GM21723 (cell line): ENCODE results near the gene PLCG2.
"Not testable (repeated sequence)": the region's sequence is repeated elsewhere in the genome, so short reads cannot be mapped to it uniquely, and the experiment has no call there.

Experiments used
- ATAC-seq: cut with Tn5 transposase; IDR thresholded peaks from one replicate; pipeline ENCODE4 v1.9.1; 2021; ENCODE audit warnings: mild to moderate bottlenecking, moderate library complexity; ENCODE audit not compliant: unreplicated experiment

The PLCG2 gene

DNA sequence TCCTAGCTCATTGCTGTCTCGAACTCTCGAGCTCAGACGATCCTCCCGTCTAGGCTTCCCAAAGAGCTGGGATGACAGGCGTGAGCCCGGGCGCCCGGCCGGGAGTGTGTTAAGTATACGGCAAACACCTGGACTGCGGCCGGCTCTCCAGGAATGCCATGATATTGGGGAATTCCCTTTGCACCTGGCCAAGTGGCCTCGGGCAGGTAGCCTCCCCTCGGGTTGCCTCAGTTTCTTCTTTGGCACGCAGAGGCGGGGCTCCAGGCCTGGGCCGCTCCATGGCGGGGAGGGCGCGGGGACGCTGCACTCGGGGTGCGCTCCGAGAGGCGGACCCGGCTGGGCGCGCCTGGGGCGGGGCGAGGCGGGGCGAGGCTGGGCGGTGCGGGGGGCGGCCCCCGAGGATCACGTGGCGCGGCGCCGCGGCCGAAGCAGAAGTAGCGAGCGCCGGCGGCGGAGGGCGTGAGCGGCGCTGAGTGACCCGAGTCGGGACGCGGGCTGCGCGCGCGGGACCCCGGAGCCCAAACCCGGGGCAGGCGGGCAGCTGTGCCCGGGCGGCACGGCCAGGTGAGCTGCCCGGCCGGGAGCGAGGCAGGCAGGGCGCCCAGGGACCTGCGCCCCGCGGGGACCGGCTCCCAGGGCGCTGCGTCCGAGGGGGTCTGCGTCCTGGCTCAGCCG is at the start of gene PLCG2:
Gene PLCG2 (plus strand): TSS at position 431 of the 675 bp plus-strand sequence. CDS start 6,699 bp downstream, outside the sequence.
- ATAC-seq, result peak; percentile 85

DNA sequence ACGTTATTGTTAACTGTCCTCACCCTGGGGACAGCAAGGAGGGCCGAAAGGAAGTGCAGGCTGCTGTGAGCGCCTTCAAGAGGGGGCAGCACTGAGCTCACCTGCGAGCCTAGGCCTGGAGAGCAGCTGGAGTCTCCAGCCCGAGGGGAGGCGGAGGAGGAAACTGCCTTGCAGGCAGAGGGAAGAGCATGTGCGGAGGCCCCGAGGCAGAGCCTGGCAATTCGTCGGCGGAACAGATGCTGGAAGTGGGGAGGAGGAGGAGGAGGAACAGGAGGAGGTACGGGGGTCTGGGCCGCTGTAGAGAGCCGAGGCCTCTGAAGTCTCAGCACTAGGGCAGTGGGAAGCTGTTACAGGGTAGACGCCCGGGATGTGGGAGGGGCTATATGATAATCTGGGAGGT is 49.6 kb upstream of the PLCG2 start:
- no peak for ATAC-seq

DNA sequence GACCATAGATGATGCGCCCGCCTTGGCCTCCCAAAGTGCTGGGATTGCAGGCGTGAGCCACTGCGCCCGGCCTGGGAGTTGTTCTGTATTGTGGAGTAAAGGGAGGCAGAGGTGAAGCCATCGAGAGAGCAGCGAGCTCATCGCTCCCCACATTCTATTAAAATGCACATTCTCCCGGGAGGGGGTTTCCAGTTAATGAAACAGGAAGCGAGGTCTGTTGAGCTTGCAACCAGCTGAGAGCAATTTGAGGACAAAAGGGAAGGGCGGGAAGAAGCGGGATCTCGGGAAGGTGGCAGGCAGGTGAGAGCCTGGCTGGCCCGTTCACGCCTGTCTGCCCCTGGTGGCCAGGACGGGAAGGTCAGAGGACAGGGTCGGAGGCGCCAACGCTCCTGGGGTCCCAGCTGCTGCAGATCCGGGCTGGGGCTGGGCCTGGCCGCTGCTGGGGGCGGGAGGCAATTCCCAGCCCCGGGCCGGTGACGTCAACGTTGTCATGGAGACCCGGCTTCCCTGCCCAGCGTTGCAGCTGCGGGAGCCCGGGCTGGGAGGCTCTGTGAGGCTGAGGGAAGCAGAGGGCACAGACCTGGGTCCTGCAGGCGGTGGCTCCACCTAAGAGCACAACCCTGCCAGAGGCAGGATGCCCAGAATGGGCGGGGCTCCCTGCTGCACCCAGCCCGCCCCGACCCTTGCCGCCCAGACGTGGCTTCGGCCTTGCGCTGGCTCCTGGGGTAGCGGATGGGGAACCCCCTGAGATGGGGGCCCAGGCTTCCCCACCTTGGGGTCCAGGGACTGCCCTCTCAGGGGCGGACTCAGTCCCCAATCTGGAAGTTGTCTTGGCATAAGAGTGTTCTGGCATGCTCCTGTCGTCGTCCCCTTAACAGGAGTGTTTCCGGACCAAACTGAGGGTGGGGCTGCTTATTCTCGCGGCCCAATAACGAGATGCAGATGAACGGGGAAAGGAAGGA is 48.7 kb upstream of the PLCG2 start:
- ATAC-seq, result peak; percentile 70

DNA sequence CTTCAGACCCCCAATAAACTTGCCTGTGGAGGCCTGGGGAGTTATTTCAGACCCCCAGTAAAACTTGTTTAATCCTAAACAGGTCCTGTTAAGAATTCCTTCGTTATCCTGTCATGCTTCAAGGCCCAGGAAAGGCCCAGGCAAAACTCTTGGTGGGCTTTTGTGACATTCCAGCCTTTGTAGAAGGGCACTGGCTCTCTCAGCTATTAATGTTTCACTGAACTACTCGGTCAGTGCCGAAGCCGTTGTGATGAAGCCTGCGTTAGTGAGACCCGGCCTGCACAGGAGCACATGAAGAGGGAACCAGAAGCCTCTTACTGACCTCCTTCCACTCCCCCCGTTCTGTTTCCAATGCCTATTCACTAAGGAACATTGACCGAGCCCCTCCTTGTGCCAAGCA is 47.4 kb upstream of the PLCG2 start:
- ATAC-seq, result no peak

DNA sequence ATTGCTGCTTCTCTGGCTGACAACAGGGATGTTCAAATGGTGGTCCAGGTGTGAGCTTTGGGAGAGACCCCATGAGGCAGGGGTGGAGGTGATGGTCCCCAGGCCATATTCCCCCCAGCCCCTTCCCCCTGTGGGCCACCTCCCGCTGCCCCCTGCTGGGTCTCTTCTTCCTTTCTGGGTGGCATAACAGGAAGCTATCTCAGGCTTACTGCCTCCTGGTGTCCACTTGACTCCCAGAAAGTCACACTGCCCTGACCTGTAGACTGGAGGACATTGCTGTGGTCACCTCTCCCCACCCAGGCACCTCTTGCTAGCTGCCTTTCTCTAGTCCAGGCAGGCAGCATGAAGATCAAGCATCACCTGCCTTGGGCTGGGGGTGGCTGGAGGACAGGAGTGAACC is 46.4 kb upstream of the PLCG2 start:
- ATAC-seq, result no peak

DNA sequence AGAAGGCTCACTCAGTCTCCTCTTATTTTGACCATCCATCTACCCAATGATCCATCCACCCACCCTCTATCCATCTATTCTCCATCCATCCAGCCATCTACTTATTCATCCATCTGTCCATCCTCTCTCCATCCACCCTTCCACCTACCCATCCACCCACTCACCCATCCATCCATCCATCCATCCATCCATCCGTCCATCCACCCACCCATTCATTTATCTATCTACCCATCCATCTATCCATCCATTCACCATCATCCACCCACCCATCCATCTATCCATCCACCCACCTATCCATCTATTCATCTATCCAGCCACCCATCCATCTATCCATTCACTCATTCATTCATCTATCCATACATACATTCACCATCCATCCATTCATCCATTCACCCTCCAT is 45.8 kb upstream of the PLCG2 start:
- ATAC-seq, result no peak

DNA sequence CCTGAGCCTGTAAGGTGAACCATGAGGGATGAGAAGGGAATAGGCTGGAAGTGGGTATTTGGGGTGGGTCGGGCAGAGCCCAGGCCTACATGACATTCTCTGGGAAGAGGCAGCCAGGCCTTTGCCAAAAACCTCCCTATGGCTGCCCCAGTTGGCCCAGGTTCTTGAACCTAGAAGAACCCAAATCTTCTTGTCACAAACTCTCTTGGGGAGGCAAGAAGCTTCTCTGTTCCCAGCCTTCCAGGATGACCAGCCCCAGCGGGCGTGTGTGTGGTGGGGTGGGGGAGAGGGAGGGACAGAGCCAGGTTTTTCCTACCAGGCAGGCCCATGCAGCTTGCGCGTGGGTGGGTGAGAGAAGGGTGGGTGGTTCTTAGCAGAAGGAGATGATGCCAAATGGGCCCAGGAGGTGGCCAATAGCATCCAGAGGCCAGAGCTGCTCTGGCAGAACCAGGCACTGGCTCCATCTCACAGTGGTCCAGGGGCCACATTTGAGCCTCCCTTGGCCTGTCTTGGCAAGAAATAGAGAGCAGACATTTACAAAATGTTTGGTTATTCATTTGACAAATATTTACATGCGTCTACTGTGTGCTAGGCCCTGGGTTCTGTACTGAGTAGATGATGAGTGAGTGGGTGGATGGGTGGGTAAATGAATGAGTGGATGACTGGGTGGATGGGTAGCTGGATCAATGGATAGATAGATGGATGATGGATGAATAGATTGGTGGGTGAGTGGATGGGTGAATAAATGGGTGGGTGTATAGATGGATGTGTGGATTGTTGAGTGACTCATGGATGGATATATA is 44.3 kb upstream of the PLCG2 start:
- no peak for ATAC-seq

DNA sequence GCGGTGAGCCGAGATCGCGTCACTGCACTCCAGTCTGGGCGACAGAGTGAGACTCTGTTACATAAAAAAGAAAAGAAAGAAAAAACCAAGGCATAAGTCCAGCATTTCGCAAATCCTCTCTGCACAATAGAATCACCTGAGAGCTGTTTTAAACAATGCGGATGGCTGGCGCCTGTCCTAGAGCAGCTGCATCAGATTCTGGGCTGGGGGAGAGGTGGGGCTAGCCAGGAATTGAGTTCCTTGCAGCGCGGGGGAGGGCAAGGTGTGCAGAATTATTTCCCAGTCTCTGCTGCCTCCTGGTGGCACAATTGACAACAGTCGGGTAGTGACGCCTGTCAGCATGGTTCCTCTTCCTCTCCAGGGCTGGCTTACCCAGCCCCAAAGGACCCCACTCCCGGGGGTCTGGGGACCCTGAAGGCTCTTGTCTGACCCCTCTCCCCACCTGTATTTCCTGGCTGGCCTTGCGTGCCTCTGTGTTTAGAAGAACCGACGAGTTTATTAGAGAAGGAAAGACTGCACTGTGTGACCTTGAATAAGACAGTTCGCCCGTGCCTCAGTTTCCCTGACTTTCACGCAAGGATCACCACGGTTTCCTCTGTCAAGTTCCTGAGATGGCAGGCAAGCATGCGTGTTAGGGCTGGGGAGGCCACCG is 41.1 kb upstream of the PLCG2 start:
- ATAC-seq, result peak; percentile 58

DNA sequence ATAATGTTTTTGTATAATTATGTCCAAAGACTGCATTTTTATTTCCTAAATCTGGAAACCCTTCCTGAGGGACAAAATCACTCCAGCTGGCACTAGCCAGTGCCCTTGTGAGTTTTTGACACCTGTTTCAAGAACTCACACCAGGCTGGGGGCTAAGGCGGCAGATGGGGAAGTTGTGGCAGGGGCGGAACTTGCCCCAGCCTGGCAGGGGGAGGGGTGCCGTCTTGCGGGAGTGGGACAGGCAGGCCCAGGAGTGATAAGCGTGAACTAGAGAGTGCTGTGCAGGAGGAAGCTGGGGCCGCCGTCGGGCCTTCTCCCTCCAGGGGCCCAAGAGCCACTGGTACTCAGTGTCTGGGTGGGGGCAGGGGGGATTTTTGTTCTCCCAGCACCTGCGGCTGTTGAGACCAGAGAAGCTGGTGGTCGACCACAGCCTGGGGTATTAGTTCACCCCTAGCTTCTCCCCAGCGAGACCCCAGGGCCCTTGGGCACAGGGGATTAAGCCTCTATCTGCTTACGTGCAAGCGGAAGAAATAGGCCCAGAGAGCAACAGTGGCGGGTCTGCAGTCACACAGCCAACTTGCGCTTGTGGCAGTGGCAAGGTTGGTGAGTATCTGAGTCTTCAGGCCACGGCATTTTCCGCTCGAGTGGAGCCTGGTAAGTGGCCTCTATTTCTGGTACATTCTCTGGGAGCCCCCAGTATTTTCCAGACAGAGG is 40.2 kb upstream of the PLCG2 start:
- ATAC-seq, result peak; percentile 26

DNA sequence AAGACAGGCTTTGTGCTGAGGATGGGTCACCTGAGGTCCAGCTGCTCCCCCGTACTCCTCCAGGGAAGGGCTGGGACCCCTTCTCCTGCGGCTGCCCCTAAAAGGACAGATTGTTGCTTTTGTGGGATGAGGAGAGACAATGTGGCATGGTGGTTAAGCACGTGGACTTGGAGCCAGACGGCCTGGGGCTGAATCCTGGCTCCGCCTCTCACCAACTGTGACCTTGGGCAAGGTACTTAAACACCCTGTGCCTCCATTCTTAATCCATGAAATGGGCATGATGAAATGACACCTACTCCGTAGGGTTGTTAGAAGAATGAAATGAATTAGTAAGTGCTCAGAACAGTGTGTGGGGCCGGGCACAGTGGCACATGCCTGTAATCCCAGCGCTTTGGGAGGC is 39.6 kb upstream of the PLCG2 start:
- no peak for ATAC-seq

DNA sequence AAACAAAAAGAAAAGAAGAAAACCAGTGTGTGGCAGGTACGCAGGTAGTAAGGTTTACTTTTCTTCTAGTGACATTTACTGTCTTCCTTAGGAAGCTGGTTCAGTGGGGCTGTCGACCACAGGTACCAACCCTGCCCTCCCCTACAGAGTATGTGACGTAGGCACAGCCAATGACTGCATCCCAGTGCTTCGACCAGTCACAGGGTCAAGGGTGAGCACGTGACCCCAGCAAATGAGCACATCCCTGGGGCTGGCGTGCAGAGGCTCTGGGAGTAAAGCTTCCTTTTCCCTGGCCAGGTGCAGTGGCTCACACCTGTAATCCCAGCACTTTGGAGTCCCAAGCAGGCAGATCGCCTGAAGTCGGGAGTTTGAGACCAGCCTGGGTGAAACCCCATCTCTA is 38.9 kb upstream of the PLCG2 start:
- peak; percentile 73 for ATAC-seq

DNA sequence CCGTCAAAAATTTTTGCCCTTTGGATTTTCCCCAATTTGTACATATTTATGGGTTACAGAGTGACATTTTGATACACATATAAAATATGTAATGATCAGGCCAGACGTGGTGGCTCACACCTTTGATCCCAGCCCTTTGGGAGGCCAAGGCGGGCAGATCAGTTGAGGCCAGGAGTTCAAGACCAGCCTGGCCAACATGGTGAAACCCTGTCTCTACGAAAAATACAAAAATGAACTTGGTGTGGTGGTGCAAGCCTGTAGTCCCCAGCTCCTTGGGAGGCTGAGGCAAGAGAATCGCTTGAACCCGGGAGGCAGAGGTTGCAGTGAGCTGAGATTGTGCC is 37.7 kb upstream of the PLCG2 start:
- ATAC-seq, result not testable (repeated sequence)

DNA sequence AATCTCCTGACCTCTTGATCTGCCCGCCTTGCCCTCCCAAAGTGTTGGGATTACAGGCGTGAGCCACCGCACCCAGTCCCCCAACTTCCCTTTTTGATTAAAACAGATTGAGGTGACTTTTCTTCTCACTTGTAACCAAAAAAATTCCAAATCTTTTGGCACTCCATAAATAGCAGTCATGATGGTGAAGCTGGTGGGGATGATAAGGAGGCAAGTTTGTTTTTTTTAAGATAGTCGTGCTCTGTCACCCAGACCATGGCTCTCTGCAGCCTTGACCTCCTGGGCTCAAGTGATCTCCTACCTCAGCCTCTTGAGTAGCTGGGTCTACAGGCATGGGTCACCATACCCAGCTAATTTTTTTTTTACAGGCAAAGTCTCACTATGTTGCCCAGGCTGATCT is 34.7 kb upstream of the PLCG2 start:
- no peak for ATAC-seq

DNA sequence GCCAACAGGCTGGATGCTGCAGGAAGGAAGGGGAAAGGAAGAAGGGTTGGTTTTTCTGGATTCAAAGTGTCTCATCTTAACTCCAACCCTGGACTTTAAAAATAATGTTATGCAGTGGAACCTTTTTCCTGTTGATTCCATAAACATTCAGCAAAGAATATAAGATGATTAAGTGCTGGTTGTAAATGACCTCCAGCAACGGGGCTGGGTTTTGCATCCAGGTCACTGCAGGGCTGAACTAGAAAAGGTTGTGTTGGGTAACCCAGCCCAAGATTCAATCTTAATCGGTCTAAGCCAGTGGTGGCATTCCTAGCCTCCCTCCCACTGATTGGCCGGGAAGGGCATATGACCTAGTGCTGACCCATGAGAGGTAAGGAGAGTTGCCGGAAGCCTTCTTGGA is 34.2 kb upstream of the PLCG2 start:
- no peak for ATAC-seq

DNA sequence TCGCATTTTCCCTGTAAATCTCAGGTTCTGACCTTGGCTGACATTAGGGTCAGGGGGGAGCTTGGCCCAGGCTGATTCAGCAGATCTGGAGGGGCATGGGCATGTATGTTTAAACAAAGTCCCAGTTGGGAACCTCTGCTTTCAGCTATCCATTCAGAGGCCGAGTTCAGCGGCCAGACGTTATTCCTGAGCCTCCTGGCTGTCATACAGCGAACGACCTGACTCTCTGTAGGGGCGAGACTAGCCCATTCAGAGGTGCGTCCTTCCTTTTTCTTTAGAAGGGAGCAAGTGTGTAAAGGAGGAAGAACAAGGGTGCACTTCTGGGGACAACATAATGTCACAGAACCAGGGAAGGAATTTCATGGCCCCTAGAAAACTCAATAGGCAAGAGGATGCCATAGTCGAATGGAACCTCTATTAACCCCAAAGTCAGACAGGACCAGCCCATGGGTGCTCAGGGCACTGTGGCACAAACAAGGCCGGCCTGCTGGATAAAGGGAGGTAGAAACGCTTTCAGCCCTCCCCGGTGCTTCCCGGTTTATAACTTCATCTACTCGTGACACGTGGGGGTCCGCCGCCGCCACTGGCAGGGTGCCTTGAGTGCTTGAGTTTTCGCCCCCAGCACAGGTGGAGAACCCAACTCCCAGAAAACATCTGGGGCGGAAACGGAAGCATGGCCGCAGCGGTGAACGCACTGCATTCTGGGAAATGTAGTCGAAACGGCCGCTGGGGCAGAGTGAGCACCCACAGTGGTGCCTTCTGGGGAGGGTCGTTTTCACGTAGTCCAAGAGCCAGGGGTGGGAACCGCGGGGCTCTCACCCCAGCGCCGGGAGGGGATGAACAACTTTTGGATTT is 33.2 kb upstream of the PLCG2 start:
- peak; percentile 67 for ATAC-seq

DNA sequence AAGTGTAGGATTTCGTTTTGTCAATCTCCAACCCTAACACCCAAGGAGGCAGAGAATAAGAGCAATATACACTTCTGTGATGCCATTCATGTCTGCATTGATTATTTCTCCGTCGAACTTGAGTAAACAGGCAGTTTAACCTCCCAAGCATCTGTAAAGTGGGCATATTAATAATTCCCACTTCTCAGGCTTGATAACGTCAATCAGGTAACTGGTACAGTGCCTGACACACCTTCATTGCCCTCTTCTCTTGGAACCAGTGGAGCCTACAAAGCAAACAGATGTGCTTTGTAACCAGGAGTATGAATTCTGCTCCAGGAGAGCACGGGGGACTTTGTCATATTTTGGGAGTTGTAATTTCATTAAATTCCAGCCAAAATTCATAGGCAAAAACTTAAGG is 32.5 kb upstream of the PLCG2 start:
- no peak for ATAC-seq

DNA sequence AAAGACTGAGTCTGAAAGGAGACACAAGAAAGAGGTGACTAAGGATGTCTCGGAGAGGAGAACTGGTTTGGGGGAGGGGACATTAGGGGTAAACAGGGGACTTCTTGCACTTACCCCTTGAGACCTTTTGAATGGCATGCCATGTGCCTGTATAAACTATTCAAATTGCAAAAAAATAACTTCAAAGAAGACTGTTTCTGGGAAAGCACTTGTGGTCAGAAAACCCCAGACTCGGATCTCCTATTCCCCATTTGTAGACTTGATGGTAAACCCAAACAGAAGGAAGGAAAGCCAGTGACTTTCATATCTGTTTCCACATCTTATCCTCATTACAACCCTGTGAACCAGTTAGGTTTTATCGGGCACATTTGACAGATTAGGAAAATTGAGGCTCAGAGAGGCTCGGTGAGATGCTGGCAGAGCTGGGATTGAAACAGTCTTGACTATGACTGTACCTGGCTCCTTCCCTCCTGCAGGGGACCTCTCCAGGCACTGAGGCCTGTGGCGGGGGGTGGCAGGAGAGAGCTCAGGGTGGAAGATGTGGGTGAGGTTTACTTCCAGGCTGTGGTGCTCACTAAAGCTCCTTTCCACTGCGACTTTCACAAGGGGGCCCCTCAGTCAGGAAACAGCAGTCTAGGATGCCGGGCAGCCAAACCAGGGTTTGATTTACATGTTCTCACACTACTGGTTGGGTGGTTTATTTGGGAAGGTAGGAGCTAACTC is 30.5 kb upstream of the PLCG2 start:
- ATAC-seq, result no peak

DNA sequence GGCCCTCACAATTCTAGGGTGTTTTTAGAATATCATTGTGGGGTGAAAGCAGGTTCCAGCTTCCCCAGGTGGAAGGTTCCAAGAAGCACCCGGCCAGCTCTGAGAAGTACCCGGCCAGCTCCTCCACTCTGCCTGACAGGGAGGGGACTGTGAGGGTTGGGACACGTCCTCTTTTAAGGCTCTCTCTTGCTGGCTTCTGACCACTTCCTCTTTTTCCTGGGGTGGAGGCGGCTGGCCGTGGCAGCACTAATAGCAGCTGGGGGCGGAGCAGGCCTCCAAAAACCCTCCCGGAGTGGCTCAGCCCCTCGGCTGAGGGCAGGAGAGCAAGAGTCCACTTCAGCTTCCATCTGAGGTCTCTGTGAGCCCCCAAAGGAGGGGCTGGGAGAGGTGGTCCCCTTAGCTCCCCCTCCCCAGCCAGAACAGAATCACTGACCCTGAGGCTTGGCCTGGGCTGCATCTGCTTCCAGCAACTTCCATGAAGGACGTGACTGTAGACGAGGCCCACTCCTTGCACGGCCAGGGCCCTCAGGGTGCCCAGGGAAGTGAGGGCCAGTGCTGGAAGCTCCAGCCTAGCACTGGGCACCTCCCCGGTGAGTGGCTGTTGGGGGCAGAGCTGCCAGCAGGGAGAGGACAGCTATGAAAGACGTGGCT is 26.7 kb upstream of the PLCG2 start:
- peak; percentile 89 for ATAC-seq
